Spleen (tissue), 11 donors: Measurements from ENCODE around the gene SEPTIN2. TPM values are rescaled to one million over a fixed set of nuclear protein-coding genes. Genes with fewer than 3 reads are reported as not detected.
A peak's percentile ranks its signal among the peaks of the same experiment; 100 is the strongest.
"Not testable (repeated sequence)": the region's sequence is repeated elsewhere in the genome, so short reads cannot be mapped to it uniquely, and the experiment has no call there.

ENCODE experiments used
- DNase-seq: peaks from one replicate; pipeline ENCODE4 v3.0.0-alpha.2; 2020
- H3K27ac ChIP-seq, 8 donors: fragments of 200-600 bp; sonication (generic) in 7 of 8; 1 replicate in 4 of 8; 2 replicates in 4 of 8; pipeline versions ENCODE4 v1.5.0 to v1.8.0; 2016 to 2021; ENCODE audit warnings: inconsistent platforms in 4 of 8, mild to moderate bottlenecking in 4 of 8, moderate library complexity in 1 of 8
- H3K27me3 ChIP-seq, 7 donors: fragments of 200-600 bp; sonication (generic) in 6 of 7; replicated peaks in 1 of 7; 1 replicate in 4 of 7; 2 replicates in 3 of 7; pipeline versions ENCODE4 v1.5.0 to v1.8.0; 2016 to 2021; ENCODE audit warnings: inconsistent platforms in 3 of 7, mild to moderate bottlenecking in 1 of 7
- H3K36me3 ChIP-seq, 6 donors: fragments of 200-600 bp; sonication (generic) in 5 of 6; 1 replicate in 4 of 6; 2 replicates in 2 of 6; pipeline versions ENCODE4 v1.5.0 to v1.8.0; 2016 to 2021; ENCODE audit warnings: inconsistent platforms in 2 of 6
- H3K4me1 ChIP-seq, 6 donors: fragments of 200-600 bp; sonication (generic) in 5 of 6; 1 replicate in 3 of 6; 2 replicates in 3 of 6; pipeline versions ENCODE4 v1.5.0 to v1.8.0; 2016 to 2021; ENCODE audit warnings: inconsistent platforms in 3 of 6
- H3K4me3 ChIP-seq, 8 donors: fragments of 200-600 bp; sonication (generic) in 7 of 8; 1 replicate in 4 of 8; 2 replicates in 4 of 8; pipeline versions ENCODE4 v1.5.0 to v1.8.0; 2016 to 2021; ENCODE audit warnings: inconsistent platforms in 4 of 8, mild to moderate bottlenecking in 4 of 8, moderate library complexity in 2 of 8
- H3K9me3 ChIP-seq, 8 donors: fragments of 200-600 bp; sonication (generic) in 7 of 8; 1 replicate in 4 of 8; 2 replicates in 4 of 8; pipeline versions ENCODE4 v1.5.0 to v1.8.0; 2016 to 2021; ENCODE audit warnings: inconsistent platforms in 4 of 8
- POLR2A ChIP-seq, 3 donors: fragments of 450-650 bp; IDR thresholded peaks; one replicate each; pipeline ENCODE4 v1.5.1; 2017; ENCODE audit warnings: antibody characterized with exemption in 3 of 3, mild to moderate bottlenecking in 1 of 3
- POLR2AphosphoS5 ChIP-seq, 3 donors: sonication (generic); formaldehyde crosslinking; IDR thresholded peaks; one replicate each; pipeline ENCODE4 v1.5.1; 2017; ENCODE audit warnings: antibody characterized with exemption in 3 of 3
- WGBS, 5 donors: extraction: QIAGEN DNeasy Blood & Tissue Kit in 3 of 5; methylation state at CpG; one replicate each; pipeline versions ENCODE4 v1.1.5 to v1.1.7; 2013 to 2018; 5-methylcytosine and 5-hydroxymethylcytosine counted together
- intact Hi-C: fragments of 100-400 bp; cut with DNase I; formaldehyde crosslinking; loops from one replicate; pipeline ENCODE4 v1.15.0; 2023; ENCODE audit warnings: low total_unique reads
- polyA plus RNA-seq, 3 donors: library from polyadenylated mRNA; stranded (reverse); fragments of 200-250 nt; gene quantifications; one replicate each; pipeline ENCODE4 v1.2.1, GENCODE V29; 2013
- total RNA-seq, 7 donors: library from RNA; depleted of rRNA in 3 of 7; stranded (reverse); fragments of >200 nt in 3 of 7; fragmentation: NEBNext Ultra II Directional in 4 of 7; extraction: Animal tissue kit (Norgen Biotek cat#: 25700) in 4 of 7; gene quantifications; one replicate each; pipeline versions ENCODE4 v1.1.0 to v1.2.1, GENCODE V29; 2016 to 2021
- TF ChIP-seq, protein P1 (sequence below), 11 experiments: fragments of 200-600 bp in 7 of 11; fragments of 450-650 bp in 4 of 11; sonication (generic) in 4 of 11; IDR thresholded peaks in 8 of 11; conservative IDR thresholded peaks in 3 of 11; 1 replicate in 7 of 11; 2 replicates in 4 of 11; pipeline versions ENCODE4 v1.4.0 to v1.8.0; 2016 to 2021; ENCODE audit warnings: antibody characterized with exemption in 11 of 11, inconsistent platforms in 4 of 11, mild to moderate bottlenecking in 1 of 11
- donor health status: healthy with polysubstance abuse.
- donor health status: DM: no; HTN: no; CAD: no; lungs with moderate emphysema.
- donor health status: DM: no; HTN: no; CAD: no.
- donor health status: Bipolar disorder and iron deficiency.
- donor health status: healthy.
- donor health status: DM: no; HTN: no; CAD: no.
- donor health status: DM: yes; HTN: yes; CAD: no.

Gene SEPTIN2
- total and polyA plus RNA-seq, 10 donors, result 90.3 to 350 (median 279) TPM

DNA sequence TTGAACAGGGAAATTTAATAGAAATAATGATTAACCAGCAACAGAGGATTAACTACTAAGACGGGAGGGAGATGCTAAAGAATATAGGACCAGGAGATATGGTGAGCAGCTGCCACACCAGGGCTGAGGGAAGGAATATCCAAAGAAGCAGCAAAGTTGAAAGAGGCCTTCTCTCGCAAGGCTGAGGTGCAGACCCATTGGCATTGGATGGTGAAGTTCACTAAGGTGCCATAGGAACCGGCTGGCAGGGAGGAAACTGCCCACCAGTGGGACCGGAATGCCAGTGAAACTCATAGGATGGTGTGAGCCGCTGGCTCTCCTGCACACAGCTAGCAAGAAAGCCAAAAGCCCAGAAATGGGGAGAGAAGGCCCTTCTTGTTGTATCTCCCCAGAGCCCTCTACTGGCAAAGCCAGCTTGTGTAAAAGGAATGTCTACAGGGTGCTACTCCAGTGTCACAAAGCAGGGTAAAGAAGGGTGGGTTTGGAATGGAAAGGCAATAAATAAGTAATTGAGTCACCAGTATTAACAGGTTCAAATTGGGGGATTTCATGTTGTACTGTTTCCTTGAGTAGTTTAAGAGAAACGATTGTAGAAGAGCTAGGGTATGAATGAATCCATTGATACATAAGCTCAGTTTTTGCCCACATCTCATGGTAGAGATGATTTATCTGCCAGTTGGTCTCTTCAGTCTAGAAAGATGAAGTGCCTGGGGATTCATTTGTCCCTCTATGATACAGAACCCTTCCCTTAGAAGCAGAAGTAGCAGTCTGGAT is 76.4 kb downstream of the SEPTIN2 start:
- H3K9me3 ChIP-seq, result no peaks in the 10 kb centered on the region
- DNase-seq, result no peak
- intact Hi-C loops, result no loop called here
- peaks cover 0 to 14% (median 0%) of the 10 kb centered on the region in 6 donors for H3K36me3 ChIP-seq
- peaks cover 0 to 37% (median 14%) of the 10 kb centered on the region in 6 donors for H3K4me1 ChIP-seq
- no peak overlapping the region for H3K27ac ChIP-seq
- 64 to 88% (median 81%) methylated on average over 6 of the region's 6 CpGs for WGBS, 5 donors
- H3K4me3 ChIP-seq, result no peak overlapping the region
- TF ChIP-seq POLR2A (IDR thresholded peaks at IDR 0.05), result no peak
- TF ChIP-seq, protein P1, sequence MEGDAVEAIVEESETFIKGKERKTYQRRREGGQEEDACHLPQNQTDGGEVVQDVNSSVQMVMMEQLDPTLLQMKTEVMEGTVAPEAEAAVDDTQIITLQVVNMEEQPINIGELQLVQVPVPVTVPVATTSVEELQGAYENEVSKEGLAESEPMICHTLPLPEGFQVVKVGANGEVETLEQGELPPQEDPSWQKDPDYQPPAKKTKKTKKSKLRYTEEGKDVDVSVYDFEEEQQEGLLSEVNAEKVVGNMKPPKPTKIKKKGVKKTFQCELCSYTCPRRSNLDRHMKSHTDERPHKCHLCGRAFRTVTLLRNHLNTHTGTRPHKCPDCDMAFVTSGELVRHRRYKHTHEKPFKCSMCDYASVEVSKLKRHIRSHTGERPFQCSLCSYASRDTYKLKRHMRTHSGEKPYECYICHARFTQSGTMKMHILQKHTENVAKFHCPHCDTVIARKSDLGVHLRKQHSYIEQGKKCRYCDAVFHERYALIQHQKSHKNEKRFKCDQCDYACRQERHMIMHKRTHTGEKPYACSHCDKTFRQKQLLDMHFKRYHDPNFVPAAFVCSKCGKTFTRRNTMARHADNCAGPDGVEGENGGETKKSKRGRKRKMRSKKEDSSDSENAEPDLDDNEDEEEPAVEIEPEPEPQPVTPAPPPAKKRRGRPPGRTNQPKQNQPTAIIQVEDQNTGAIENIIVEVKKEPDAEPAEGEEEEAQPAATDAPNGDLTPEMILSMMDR (IDR thresholded peaks at IDR 0.05 in 8 of 11, conservative IDR thresholded peaks at IDR 0.05 in 3 of 11), result peak in 6 of 11 experiments; percentile 23 to 46 (median 32)
- TF ChIP-seq POLR2AphosphoS5 (IDR thresholded peaks at IDR 0.05), result no peak
- H3K27me3 ChIP-seq, result no peaks in the 10 kb centered on the region

DNA sequence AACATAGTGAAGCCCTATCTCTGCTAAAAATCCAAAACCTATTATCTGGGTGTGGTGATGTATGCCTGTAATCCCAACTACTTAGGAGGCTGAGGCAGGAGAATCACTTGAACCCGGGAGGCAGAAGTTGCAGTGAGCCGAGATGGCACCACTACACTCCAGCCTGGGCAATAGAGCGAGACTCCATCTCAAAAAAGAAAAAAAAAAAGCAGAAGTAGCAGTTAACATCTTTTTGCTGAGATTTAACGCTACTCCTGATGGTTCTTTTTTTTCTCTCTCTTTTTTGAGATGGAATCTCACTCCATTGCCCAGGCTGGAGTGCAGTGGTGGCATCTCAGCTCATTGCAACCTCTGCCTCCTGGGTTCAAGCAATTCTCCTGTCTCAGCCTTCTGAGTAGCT is 77.0 kb downstream of the SEPTIN2 start:
- intact Hi-C loops, DNase-seq, H3K9me3 ChIP-seq, H3K27me3 ChIP-seq, H3K4me3 ChIP-seq: not testable (repeated sequence)
- Histone ChIP-seq H3K27ac (peak overlapping the region in 1 of 8 donors; percentile 33), H3K4me1 (peaks cover 0 to 37% (median 14%) of the 10 kb centered on the region in 6 donors), H3K36me3 (peaks cover 0 to 14% (median 0%) of the 10 kb centered on the region in 6 donors)
- 56 to 79% (median 68%) methylated on average over 4 of the region's 4 CpGs for WGBS, 5 donors

DNA sequence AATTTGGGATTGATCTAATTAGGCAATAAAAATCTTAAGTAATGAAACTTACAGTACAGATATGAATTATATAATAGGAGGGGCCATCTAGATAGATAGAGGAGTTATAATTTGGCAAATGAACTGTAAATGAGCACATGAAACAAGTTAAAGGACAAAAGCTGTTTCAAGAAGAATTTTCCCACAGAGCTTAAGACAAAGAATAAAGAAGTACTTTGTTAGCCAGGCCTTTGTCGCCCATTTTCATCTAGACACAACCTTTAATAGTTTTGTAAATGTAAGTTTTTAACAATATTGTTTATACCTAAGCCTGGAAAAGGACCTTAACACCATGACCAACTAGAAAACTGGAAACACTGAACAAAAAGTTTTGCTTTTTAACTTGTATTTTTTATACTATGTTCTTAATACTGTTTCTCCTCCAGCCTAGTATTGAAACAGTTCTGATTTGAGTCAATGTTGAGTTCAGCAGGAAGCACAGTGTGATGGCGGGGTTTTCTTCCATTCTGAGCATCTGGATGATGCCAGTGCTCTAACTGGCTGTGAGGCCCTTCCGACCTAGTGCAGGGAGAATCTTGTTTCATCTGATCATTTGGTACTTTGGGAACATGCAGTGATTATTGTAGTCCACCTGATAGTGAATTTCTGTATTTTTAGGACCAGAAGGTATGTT is 77.9 kb downstream of the SEPTIN2 start:
- no peaks in the 10 kb centered on the region for H3K27me3 ChIP-seq
- H3K27ac ChIP-seq, result no peak overlapping the region
- WGBS, 5 donors, result 87 to 96% (median 89%) methylated on average over 3 of the region's 3 CpGs
- peaks cover 0 to 37% (median 14%) of the 10 kb centered on the region in 6 donors for H3K4me1 ChIP-seq
- intact Hi-C loops, result no loop called here
- no peaks in the 10 kb centered on the region for H3K9me3 ChIP-seq
- DNase-seq, result no peak
- TF ChIP-seq, protein P1 (IDR thresholded peaks at IDR 0.05 in 8 of 11, conservative IDR thresholded peaks at IDR 0.05 in 3 of 11), result no peak
- TF ChIP-seq POLR2AphosphoS5 (IDR thresholded peaks at IDR 0.05) (no peak), POLR2A (IDR thresholded peaks at IDR 0.05) (no peak)
- H3K36me3 ChIP-seq, result peaks cover 0 to 12% (median 0%) of the 10 kb centered on the region in 6 donors
- no peak overlapping the region for H3K4me3 ChIP-seq

DNA sequence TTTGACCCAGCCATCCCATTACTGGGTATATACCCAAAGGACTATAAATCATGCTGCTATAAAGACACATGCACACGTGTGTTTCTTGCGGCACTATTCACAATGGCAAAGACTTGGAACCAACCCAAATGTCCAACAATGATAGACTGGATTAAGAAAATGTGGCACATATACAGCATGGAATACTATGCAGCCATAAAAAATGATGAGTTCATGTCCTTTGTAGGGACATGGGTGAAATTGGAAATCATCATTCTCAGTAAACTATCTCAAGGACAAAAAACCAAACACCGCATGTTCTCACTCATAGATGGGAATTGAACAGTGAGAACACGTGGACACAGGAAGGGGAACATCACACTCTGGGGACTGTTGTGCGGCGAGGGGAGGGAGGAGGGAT is 81.1 kb downstream of the SEPTIN2 start:
- Histone ChIP-seq H3K36me3 (peaks cover 0 to 13% (median 0%) of the 10 kb centered on the region in 6 donors), H3K4me1 (peaks cover 0 to 21% (median 10%) of the 10 kb centered on the region in 6 donors)
- H3K4me3 ChIP-seq, DNase-seq, H3K27me3 ChIP-seq, H3K27ac ChIP-seq, intact Hi-C loops, H3K9me3 ChIP-seq: not testable (repeated sequence)
- 89 to 99% (median 95%) methylated on average over 6 of the region's 6 CpGs for WGBS, 5 donors
